ENCODE results near the gene FAM25G.
"Not testable (repeated sequence)": the region's sequence is repeated elsewhere in the genome, so short reads cannot be mapped to it uniquely, and the experiment has no call there.

- not testable (repeated sequence) for TF ChIP-seq CEBPB (IDR thresholded peaks at IDR 0.05; ENCODE audit: low read depth, low read length); YY1 (IDR thresholded peaks at IDR 0.05; ENCODE audit: low read depth, low read length); HDAC6 (IDR thresholded peaks at IDR 0.05; ENCODE audit: low read depth, low read length); RNF2 (IDR thresholded peaks at IDR 0.05; ENCODE audit: borderline replicate concordance, low read depth, low read length, missing control alignments, poor library complexity, severe bottlenecking); TEAD4 (IDR thresholded peaks at IDR 0.05; ENCODE audit: low read depth, low read length); SP1 (IDR thresholded peaks at IDR 0.05; ENCODE audit: low read depth, low read length); SAP30 (IDR thresholded peaks at IDR 0.05; ENCODE audit: insufficient read depth, insufficient replicate concordance, low read length); TAF1 (IDR thresholded peaks at IDR 0.05; ENCODE audit: low read depth, low read length); POLR2AphosphoS5 (IDR thresholded peaks at IDR 0.05; ENCODE audit: low read depth, low read length)
Observed at GRCh38 chr10:47481768-47482181, 9.7 kb downstream of the FAM25G start.
